ENCODE measurements around the gene MYL3.

MYL3 gene

GRCh38 chr3:46883830-46884185 lies 20.6 kb upstream of the MYL3 start:
- TF ChIP-seq, protein P1, sequence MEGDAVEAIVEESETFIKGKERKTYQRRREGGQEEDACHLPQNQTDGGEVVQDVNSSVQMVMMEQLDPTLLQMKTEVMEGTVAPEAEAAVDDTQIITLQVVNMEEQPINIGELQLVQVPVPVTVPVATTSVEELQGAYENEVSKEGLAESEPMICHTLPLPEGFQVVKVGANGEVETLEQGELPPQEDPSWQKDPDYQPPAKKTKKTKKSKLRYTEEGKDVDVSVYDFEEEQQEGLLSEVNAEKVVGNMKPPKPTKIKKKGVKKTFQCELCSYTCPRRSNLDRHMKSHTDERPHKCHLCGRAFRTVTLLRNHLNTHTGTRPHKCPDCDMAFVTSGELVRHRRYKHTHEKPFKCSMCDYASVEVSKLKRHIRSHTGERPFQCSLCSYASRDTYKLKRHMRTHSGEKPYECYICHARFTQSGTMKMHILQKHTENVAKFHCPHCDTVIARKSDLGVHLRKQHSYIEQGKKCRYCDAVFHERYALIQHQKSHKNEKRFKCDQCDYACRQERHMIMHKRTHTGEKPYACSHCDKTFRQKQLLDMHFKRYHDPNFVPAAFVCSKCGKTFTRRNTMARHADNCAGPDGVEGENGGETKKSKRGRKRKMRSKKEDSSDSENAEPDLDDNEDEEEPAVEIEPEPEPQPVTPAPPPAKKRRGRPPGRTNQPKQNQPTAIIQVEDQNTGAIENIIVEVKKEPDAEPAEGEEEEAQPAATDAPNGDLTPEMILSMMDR (IDR thresholded peaks at IDR 0.05), result no peak
- no peak for DNase-seq (ENCODE audit: low spot score)
- Histone ChIP-seq H3K4me3 (peak overlapping the region; percentile 91), H3K27ac (peak overlapping the region; percentile 91 to 94)

DNA sequence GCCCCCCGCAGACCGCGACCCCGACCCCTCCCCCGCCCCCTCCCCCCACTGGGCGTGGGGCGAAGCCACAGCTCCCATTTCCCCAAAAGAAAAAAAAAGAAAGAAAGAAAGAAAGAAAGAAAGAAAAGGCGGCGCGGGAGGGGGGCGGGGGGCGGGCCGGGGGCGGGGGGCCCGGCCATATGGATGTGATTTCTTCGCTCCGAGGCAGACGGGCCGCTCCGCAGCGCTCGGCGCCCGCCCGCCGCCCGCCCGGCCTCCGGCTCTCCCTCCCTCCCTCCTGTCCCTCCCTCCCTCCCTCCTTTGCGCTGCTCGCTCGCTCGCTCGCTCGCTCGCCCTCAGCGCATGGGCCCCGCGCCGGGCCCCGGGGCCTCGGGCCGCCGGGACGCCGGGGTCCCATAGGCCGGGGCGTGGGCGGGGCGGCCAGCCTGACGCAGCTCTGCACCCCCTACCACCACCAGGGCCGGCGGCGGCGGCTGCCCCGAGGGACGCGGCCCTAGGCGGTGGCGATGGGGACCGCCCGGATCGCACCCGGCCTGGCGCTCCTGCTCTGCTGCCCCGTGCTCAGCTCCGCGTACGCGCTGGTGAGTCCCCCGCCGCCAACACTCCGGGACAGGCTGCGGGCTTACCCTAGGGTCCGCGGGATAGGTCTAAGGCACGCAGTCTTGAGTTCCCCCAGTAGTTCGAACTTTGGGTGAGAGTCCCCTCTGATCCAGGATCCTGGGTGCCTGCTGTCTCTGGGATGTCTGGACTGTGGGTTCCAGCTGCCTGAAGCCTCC lies 20.0 kb upstream of the MYL3 start:
- Histone ChIP-seq H3K4me3 (peak overlapping the region; percentile 91), H3K27ac (peak overlapping the region; percentile 91 to 94)
- TF ChIP-seq, protein P1 (IDR thresholded peaks at IDR 0.05), result no peak
- DNase-seq (ENCODE audit: low spot score), result no peak

DNA sequence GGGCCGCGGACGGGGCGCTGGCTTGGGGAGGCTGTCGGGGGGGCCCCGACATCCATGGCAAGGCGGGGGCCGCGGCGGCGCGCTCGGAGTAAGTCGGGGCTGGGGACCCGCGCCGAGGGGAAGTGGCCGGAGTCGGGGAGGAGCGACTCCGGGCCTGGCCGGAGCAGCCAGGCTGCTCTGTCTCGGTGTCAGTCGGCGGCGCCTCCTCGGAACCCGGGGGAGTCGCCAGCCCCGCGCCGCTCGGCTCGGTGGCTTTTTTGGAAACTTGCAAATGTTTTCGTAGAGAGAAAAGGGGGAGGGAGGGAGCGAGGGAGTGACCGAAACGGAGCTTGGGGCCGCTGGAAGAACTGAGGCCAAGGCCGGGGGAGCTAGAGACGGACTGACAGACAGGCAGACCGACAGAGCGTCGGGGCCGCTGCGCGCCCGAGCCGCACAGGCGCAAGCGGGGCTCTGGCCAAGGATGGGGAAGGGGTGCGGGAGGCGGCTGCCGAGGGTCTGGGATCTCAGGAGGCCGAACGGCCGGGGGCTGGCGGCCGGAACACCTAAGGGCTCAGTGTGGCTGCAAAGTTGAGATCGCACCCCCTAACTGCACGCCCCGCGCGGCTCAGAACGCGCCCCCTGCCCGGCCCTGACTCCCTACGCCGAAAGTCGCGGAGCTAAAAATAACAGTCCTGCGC lies 19.3 kb upstream of the MYL3 start:
- Histone ChIP-seq H3K27ac (peak overlapping the region; percentile 91 to 94), H3K4me3 (peak overlapping the region; percentile 91)
- no peak for DNase-seq (ENCODE audit: low spot score)
- TF ChIP-seq, protein P1 (IDR thresholded peaks at IDR 0.05), result no peak

DNA sequence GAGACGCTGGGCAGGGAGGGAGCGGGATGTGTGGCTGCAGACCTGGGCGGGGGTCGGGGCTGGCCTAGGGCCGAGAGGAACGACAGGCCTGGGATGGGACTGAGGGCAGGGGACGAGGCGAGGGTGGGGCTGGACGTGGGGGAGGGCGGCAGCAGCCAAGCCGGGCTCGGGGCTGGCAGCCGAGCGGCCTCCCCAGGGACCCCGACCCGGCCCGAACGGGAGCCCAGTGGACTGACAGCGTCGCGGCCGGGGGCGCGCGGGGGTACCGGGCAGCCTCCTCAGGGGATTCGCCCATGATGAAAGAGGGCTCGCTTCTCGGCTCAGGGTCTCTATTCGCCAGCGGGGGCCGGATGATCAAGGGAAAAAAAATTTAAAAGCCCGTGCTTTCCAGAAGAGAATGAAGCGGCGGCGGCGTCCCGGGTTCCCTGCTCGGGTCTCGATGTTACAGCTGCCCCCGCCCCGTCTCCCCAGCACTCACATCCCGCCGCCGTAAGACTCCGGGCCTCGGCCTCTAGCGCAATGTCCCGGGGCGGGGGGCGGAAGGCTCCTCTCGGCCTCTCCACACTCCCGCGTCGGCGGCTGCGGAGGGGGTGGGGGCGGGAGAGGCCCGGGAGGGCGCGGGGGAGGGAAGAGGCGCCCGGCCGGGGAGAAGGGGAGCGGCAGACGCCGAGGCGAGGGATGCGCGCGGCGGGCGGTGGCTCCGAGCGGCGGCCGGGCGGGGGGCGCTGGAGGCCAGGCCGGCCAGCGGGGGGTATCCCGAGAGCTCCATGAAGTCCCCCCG lies 18.5 kb upstream of the MYL3 start:
- H3K27ac ChIP-seq, result peak overlapping the region; percentile 91 to 94
- TF ChIP-seq, protein P1 (IDR thresholded peaks at IDR 0.05), result no peak
- H3K4me3 ChIP-seq, result peak overlapping the region; percentile 91
- no peak for DNase-seq (ENCODE audit: low spot score)

DNA sequence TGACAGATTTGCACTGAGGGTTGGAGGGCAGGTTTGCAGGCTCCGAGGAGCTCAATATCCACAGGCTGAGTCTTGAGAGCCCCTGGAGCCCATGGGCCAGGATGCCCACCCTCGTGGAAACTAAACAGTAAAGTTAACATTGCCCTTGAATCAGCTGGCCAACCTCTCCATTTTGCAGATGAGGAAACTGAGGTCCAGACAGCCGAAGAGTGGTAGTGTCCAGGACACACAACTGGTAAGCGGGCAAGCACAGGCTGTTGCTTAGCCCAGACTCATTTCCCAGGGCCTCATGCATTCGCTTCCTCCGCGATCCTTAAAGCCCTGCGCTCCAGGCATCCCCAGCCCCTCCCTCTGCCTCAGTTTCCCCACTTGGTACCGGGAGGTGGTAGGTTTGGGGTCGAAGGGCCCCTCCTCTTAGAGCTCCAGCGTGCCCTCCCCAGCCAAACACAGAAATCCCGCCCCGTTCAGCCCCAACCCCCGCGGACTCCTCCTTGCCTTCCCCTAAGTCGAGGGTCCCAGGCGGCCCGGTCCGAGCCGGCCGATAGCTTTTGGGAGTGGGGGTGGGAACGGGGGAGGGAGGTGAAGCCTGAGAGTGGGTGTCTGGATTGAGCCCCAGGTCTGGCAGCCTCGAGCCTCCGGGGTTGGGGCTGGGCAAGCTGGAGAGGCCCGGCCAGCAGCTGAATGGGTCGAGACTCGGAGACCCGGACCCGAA lies 17.8 kb upstream of the MYL3 start:
- DNase-seq (ENCODE audit: low spot score), result no peak
- Histone ChIP-seq H3K4me3 (peak overlapping the region; percentile 91), H3K27ac (peak overlapping the region; percentile 91 to 94)
- TF ChIP-seq, protein P1 (IDR thresholded peaks at IDR 0.05), result no peak

- DNase-seq (ENCODE audit: low spot score), result no peak
- Histone ChIP-seq H3K4me3 (no peak overlapping the region), H3K27ac (peak overlapping the region in 1 of 2 donors; percentile 55)
- TF ChIP-seq, protein P1 (IDR thresholded peaks at IDR 0.05), result no peak
These were observed 15.7 kb upstream of the MYL3 start for GRCh38 chr3:46878781-46879436.

All from coronary artery (tissue), 2 donors.